Myometrial cell (primary cell): Measurements from ENCODE around the gene FREM3. TPM values are rescaled to one million over a fixed set of nuclear protein-coding genes. Genes with fewer than 3 reads are reported as not detected.

Experiments used
- total RNA-seq: library from RNA; depleted of rRNA; stranded (reverse); fragments of >200 nt; gene quantifications from 2 replicates; pipeline ENCODE4 v1.2.3, GENCODE V29; 2015

FREM3 gene
- not detected in 2 replicates for total RNA-seq

GRCh38 chr4:143700416-143701352 lies at the start of gene FREM3:
Gene FREM3, minus strand, starts transcription at chr4:143700675. Its CDS starts 0 bp downstream, at chr4:143700675.

Other genes starting within 250 kb of the FREM3 start
- gene SMARCA5, start 187.0 kb downstream of the FREM3 start, total RNA-seq = 25.9 and 30.3 TPM in 2 replicates
- 0.53 TPM in 1 of 2 replicates, not detected in the other for gene GYPE, start 204.9 kb upstream of the FREM3 start, total RNA-seq